HG03139 (cell line): ENCODE results near the gene HDAC4.

Experiments
- ATAC-seq: cut with Tn5 transposase; IDR thresholded peaks from one replicate; pipeline ENCODE4 v1.9.1; 2021; ENCODE audit not compliant: unreplicated experiment

HDAC4 gene

GRCh38 chr2:239133945-239134570 lies 266.8 kb downstream of the HDAC4 start:
- ATAC-seq = no peak

GRCh38 chr2:239132786-239133185 lies 268.0 kb downstream of the HDAC4 start:
- no peak for ATAC-seq

- no peak for ATAC-seq
These were observed 268.6 kb downstream of the HDAC4 start for GRCh38 chr2:239132156-239132709.

- no peak for ATAC-seq
These were observed 269.3 kb downstream of the HDAC4 start for GRCh38 chr2:239131521-239131920.

GRCh38 chr2:239130786-239131325 lies 270.0 kb downstream of the HDAC4 start:
- no peak for ATAC-seq

- no peak for ATAC-seq
These were observed 270.8 kb downstream of the HDAC4 start for GRCh38 chr2:239130041-239130440.

- ATAC-seq = no peak
These were observed 271.5 kb downstream of the HDAC4 start for GRCh38 chr2:239129147-239129920.

- ATAC-seq = no peak
These were observed 272.1 kb downstream of the HDAC4 start for GRCh38 chr2:239128706-239129105.

GRCh38 chr2:239127513-239127912 lies 273.3 kb downstream of the HDAC4 start:
- ATAC-seq = no peak

- ATAC-seq = no peak
These were observed 274.8 kb downstream of the HDAC4 start for GRCh38 chr2:239125726-239126675.

GRCh38 chr2:239124152-239124899 lies 276.5 kb downstream of the HDAC4 start:
- ATAC-seq = no peak

GRCh38 chr2:239122421-239123110 lies 278.3 kb downstream of the HDAC4 start:
- ATAC-seq = no peak

GRCh38 chr2:239121600-239122012 lies 279.2 kb downstream of the HDAC4 start:
- ATAC-seq = no peak

- ATAC-seq = no peak
These were observed 280.2 kb downstream of the HDAC4 start for GRCh38 chr2:239120664-239121063.

- no peak for ATAC-seq
These were observed 281.3 kb downstream of the HDAC4 start for GRCh38 chr2:239119346-239120126.

- ATAC-seq = no peak
These were observed 282.1 kb downstream of the HDAC4 start for GRCh38 chr2:239118675-239119211.

GRCh38 chr2:239118264-239118663 lies 282.6 kb downstream of the HDAC4 start:
- no peak for ATAC-seq

- no peak for ATAC-seq
These were observed 283.0 kb downstream of the HDAC4 start for GRCh38 chr2:239117831-239118230.
